ENCODE data around the gene HSD17B8. TPM values are rescaled to one million over a fixed set of nuclear protein-coding genes. Genes with fewer than 3 reads are reported as not detected.

Gene HSD17B8
- total RNA-seq, 1 experiment from 2014 or later: 22.0 TPM

DNA sequence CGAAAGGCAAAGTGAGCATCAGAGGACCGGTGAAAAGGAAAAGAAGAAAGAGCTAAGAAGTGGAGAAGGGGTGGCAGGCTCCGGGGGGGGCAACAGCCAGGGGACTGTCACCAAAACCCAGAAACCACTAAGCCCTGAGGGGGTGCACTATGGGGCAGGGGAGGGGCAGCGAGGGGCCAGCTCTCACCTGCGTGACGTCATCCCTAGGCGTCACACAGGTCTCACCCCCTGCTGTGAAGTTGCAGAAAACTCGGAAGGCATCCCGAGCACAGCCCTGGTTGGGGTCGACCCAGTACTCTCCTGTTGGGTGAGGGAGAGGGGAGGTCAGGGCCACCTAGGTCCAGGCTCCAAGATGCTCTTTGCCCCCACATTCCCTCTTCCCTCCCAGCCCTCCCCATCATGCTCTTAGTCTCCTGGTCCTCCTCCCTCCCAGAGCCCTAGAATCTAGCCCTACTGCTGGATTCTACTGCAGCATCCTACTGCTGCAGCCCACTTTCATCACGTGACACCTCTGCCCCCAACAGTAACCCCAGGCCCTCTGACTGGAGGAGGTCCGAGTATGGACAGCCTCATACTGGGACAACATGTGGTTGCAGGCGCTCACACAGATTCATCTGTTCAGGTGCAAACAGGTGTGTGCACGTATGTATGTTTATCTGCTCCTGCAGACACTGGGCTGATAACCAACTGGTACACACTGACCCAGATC lies 39.6 kb upstream of the HSD17B8 start:
- ChIA-PET CTCF (no interaction called here), POLR2A (no interaction called here), RAD21 (ENCODE audit: low non-redundant PET in 1 of 2, low total read pairs in 2 of 2, uncharacterized antibody in 2 of 2, unreplicated experiment in 2 of 2) (no interaction called here)
- TF ChIP-seq POLR2A (IDR thresholded peaks at IDR 0.05; ENCODE audit: borderline replicate concordance, extremely low read depth, insufficient read depth, insufficient read length) (no peak), SP1 (IDR thresholded peaks at IDR 0.05; ENCODE audit: low read depth) (no peak), ZNF274 (IDR thresholded peaks at IDR 0.05; ENCODE audit: low read depth, low read length) (no peak), CBX3 (IDR thresholded peaks at IDR 0.05; ENCODE audit: low read depth) (no peak), EZH2 (IDR thresholded peaks at IDR 0.05) (no peak), SRF (IDR thresholded peaks at IDR 0.05; ENCODE audit: low read depth) (no peak), SIN3A (IDR thresholded peaks at IDR 0.05; ENCODE audit: low read depth) (no peak)
- TF ChIP-seq, protein P1, sequence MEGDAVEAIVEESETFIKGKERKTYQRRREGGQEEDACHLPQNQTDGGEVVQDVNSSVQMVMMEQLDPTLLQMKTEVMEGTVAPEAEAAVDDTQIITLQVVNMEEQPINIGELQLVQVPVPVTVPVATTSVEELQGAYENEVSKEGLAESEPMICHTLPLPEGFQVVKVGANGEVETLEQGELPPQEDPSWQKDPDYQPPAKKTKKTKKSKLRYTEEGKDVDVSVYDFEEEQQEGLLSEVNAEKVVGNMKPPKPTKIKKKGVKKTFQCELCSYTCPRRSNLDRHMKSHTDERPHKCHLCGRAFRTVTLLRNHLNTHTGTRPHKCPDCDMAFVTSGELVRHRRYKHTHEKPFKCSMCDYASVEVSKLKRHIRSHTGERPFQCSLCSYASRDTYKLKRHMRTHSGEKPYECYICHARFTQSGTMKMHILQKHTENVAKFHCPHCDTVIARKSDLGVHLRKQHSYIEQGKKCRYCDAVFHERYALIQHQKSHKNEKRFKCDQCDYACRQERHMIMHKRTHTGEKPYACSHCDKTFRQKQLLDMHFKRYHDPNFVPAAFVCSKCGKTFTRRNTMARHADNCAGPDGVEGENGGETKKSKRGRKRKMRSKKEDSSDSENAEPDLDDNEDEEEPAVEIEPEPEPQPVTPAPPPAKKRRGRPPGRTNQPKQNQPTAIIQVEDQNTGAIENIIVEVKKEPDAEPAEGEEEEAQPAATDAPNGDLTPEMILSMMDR (IDR thresholded peaks at IDR 0.05 in 2 of 3, conservative IDR thresholded peaks at IDR 0.05 in 1 of 3; ENCODE audit: borderline replicate concordance in 1 of 3, insufficient read depth in 1 of 3, low read depth in 2 of 3, low read length in 2 of 3): no peak
- TF ChIP-seq, protein P2, sequence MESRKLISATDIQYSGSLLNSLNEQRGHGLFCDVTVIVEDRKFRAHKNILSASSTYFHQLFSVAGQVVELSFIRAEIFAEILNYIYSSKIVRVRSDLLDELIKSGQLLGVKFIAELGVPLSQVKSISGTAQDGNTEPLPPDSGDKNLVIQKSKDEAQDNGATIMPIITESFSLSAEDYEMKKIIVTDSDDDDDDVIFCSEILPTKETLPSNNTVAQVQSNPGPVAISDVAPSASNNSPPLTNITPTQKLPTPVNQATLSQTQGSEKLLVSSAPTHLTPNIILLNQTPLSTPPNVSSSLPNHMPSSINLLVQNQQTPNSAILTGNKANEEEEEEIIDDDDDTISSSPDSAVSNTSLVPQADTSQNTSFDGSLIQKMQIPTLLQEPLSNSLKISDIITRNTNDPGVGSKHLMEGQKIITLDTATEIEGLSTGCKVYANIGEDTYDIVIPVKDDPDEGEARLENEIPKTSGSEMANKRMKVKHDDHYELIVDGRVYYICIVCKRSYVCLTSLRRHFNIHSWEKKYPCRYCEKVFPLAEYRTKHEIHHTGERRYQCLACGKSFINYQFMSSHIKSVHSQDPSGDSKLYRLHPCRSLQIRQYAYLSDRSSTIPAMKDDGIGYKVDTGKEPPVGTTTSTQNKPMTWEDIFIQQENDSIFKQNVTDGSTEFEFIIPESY (IDR thresholded peaks at IDR 0.05; ENCODE audit: extremely low read depth, insufficient replicate concordance, low read length): no peak
- no peak for DNase-seq (ENCODE audit: low read depth, low spot score)
- Histone ChIP-seq H3K9me2 (ENCODE audit: insufficient read depth) (no peaks in the 10 kb centered on the region), H3K27ac (ENCODE audit: low read depth, low read length) (no peak overlapping the region), H3K9me3 (ENCODE audit: control insufficient read depth in 1 of 2, insufficient read depth in 1 of 2, low read depth in 1 of 2, low read length in 2 of 2) (no peaks in the 10 kb centered on the region), H3K4me3 (replicated peaks in 1 of 2; ENCODE audit: low read depth in 1 of 2, low read length in 2 of 2) (no peak overlapping the region), H3K9ac (ENCODE audit: low read length) (no peak overlapping the region), H4K20me1 (ENCODE audit: insufficient read depth) (no peaks in the 10 kb centered on the region), H3K4me1 (ENCODE audit: control insufficient read depth in 1 of 2, insufficient read depth in 2 of 2, low read length in 2 of 2) (peaks cover 11 to 29% of the 10 kb centered on the region in 2 experiments), H3K27me3 (ENCODE audit: insufficient read depth, low read length) (no peaks in the 10 kb centered on the region), H3K79me2 (ENCODE audit: insufficient read depth, low read length) (no peaks in the 10 kb centered on the region), H3K36me3 (ENCODE audit: control insufficient read depth in 1 of 2, insufficient read depth in 2 of 2, low read length in 2 of 2) (no peaks in the 10 kb centered on the region), H3K4me2 (ENCODE audit: low read length) (no peak overlapping the region), H2AFZ (ENCODE audit: low read depth, low read length, poor library complexity, severe bottlenecking) (no peak overlapping the region)
- intact Hi-C loops (cut with micrococcal nuclease): no loop called here
- no TSS peak for BruUV-seq (replicated peaks)
- ATAC-seq: no peak

Measured in HCT116 (cell line).